CD4-positive, alpha-beta memory T cell (primary cell): ENCODE data around the gene RIBC2. TPM values are rescaled to one million over a fixed set of nuclear protein-coding genes. Genes with fewer than 3 reads are reported as not detected.

Experiments
- CTCF ChIA-PET: fragments of 350-600 bp; sonication (Branson Sonifier 250); formaldehyde crosslinking; loops from one replicate; lab custom pipeline; 2021; ENCODE audit warnings: inconsistent platforms; ENCODE audit not compliant: partially characterized antibody; lab: Charles Lee
- POLR2A ChIA-PET: fragments of 350-600 bp; sonication (Branson Sonifier 250); formaldehyde crosslinking; loops from one replicate; lab custom pipeline; 2021; ENCODE audit not compliant: partially characterized antibody; lab: Charles Lee
- DNase-seq, 5 donors: peaks; one replicate each; pipeline versions ENCODE4 v3.0.0 to v3.0.0-alpha.2; 2020 to 2022; ENCODE audit warnings: mixed read lengths in 1 of 5
- H3K27ac ChIP-seq: one replicate; pipeline ENCODE4 v1.7.0; 2013; ENCODE audit warnings: low read depth, low read length
- H3K27me3 ChIP-seq: 2 replicates; pipeline ENCODE4 v1.7.0; 2013; ENCODE audit warnings: mild to moderate bottlenecking, low read length, moderate library complexity; ENCODE audit not compliant: insufficient read depth
- H3K36me3 ChIP-seq: 2 replicates; pipeline ENCODE4 v1.7.0; 2013; ENCODE audit warnings: mild to moderate bottlenecking, low read length, moderate library complexity; ENCODE audit not compliant: insufficient read depth
- H3K4me1 ChIP-seq: 2 replicates; pipeline ENCODE4 v1.7.0; 2013; ENCODE audit warnings: mild to moderate bottlenecking, low read length, moderate library complexity; ENCODE audit not compliant: insufficient read depth
- H3K4me3 ChIP-seq, 2 donors: one replicate each; pipeline ENCODE4 v1.7.0; 2013; ENCODE audit warnings: low read length in 2 of 2, mild to moderate bottlenecking in 1 of 2
- H3K9me3 ChIP-seq, 2 donors: one replicate each; pipeline ENCODE4 v1.7.0; 2013; ENCODE audit warnings: low read length in 2 of 2, control low read depth in 1 of 2; ENCODE audit not compliant: control insufficient read depth in 1 of 2
- H3K27ac Mint-ChIP-seq, 7 donors: one replicate each; pipeline ENCODE4 v1.8.0; 2020 to 2021; ENCODE audit warnings: mixed read lengths in 7 of 7, mild to moderate bottlenecking in 6 of 7, inconsistent platforms in 3 of 7, moderate library complexity in 3 of 7
- H3K27me3 Mint-ChIP-seq, 2 donors: one replicate each; pipeline ENCODE4 v1.8.0; 2020 to 2021; ENCODE audit warnings: mixed read lengths in 2 of 2
- H3K36me3 Mint-ChIP-seq, 2 donors: one replicate each; pipeline ENCODE4 v1.8.0; 2020 to 2021; ENCODE audit warnings: mixed read lengths in 2 of 2, inconsistent platforms in 1 of 2, mild to moderate bottlenecking in 1 of 2
- H3K4me1 Mint-ChIP-seq, 4 donors: one replicate each; pipeline ENCODE4 v1.8.0; 2020 to 2021; ENCODE audit warnings: mixed read lengths in 4 of 4, mild to moderate bottlenecking in 1 of 4
- H3K4me3 Mint-ChIP-seq, 8 donors: one replicate each; pipeline ENCODE4 v1.8.0; 2020 to 2021; ENCODE audit warnings: mixed read lengths in 8 of 8, mild to moderate bottlenecking in 7 of 8, moderate library complexity in 6 of 8, inconsistent platforms in 3 of 8
- H3K9me3 Mint-ChIP-seq, 8 donors: one replicate each; pipeline ENCODE4 v1.8.0; 2020 to 2021; ENCODE audit warnings: mixed read lengths in 8 of 8, mild to moderate bottlenecking in 5 of 8, inconsistent platforms in 3 of 8, moderate library complexity in 1 of 8
- intact Hi-C: fragments of 100-400 bp; cut with micrococcal nuclease; formaldehyde crosslinking; loops from one replicate; pipeline ENCODE4 v1.15.1; 2023
- polyA plus RNA-seq, 2 donors: library from polyadenylated mRNA; unstranded; fragments of 300-500 nt; fragmentation: Illumina TruSeq; gene quantifications; one replicate each; pipeline ENCODE4 v1.2.3, GENCODE V29; 2021
- total RNA-seq, 2 experiments: library from RNA; stranded (reverse); gene quantifications; one replicate each; pipeline ENCODE4 v1.2.3, GENCODE V29; 2021

RIBC2 gene
- total and polyA plus RNA-seq, 4 experiments from 2014 or later = 0.13 TPM; not detected in 3

GRCh38 chr22:45424241-45424731 lies 10.8 kb downstream of the RIBC2 start:
- CTCF ChIA-PET = no interaction called here
- DNase-seq = no peak
- H3K27ac Mint-ChIP-seq = no peak overlapping the region
- Histone ChIP-seq H3K36me3 (no peaks in the 10 kb centered on the region), H3K4me3 (no peak overlapping the region), H3K27ac (no peak overlapping the region), H3K4me1 (no peaks in the 10 kb centered on the region), H3K9me3 (no peaks in the 10 kb centered on the region), H3K27me3 (no peaks in the 10 kb centered on the region)
- H3K9me3 Mint-ChIP-seq = peaks cover 0 to 7% (median 0%) of the 10 kb centered on the region in 8 donors
- no peaks in the 10 kb centered on the region for H3K27me3 Mint-ChIP-seq
- H3K4me3 Mint-ChIP-seq = no peak overlapping the region
- intact Hi-C loops = no loop called here
- no peaks in the 10 kb centered on the region for H3K4me1 Mint-ChIP-seq
- POLR2A ChIA-PET = no interaction called here
- H3K36me3 Mint-ChIP-seq = no peaks in the 10 kb centered on the region

- Histone ChIP-seq H3K36me3 (no peaks in the 10 kb centered on the region), H3K4me1 (no peaks in the 10 kb centered on the region), H3K27ac (no peak overlapping the region), H3K9me3 (no peaks in the 10 kb centered on the region), H3K4me3 (no peak overlapping the region), H3K27me3 (no peaks in the 10 kb centered on the region)
- ChIA-PET POLR2A (no interaction called here), CTCF (interaction anchor here (1.1 kb wide), 1 partner anchor 12 kb away, joined by 3 read pairs; no protein-coding TSS in a partner anchor)
- Mint-ChIP-seq H3K27ac (no peak overlapping the region), H3K27me3 (no peaks in the 10 kb centered on the region), H3K9me3 (peaks cover 0 to 7% (median 0%) of the 10 kb centered on the region in 8 donors), H3K36me3 (no peaks in the 10 kb centered on the region), H3K4me3 (no peak overlapping the region), H3K4me1 (no peaks in the 10 kb centered on the region)
- intact Hi-C loops = no loop called here
- no peak for DNase-seq
Observed at GRCh38 chr22:45425101-45425500, 11.6 kb downstream of the RIBC2 start.

GRCh38 chr22:45425531-45426265 lies 12.2 kb downstream of the RIBC2 start:
- no peak overlapping the region for H3K4me3 Mint-ChIP-seq
- DNase-seq = no peak
- Histone ChIP-seq H3K36me3 (no peaks in the 10 kb centered on the region), H3K4me1 (no peaks in the 10 kb centered on the region), H3K27ac (no peak overlapping the region), H3K9me3 (no peaks in the 10 kb centered on the region), H3K27me3 (no peaks in the 10 kb centered on the region), H3K4me3 (no peak overlapping the region)
- no peaks in the 10 kb centered on the region for H3K27me3 Mint-ChIP-seq
- CTCF ChIA-PET = interaction anchor here (1.1 kb wide), 1 partner anchor 12 kb away, joined by 3 read pairs; no protein-coding TSS in a partner anchor
- POLR2A ChIA-PET = no interaction called here
- H3K27ac Mint-ChIP-seq = peak overlapping the region in 1 of 7 donors; percentile 20
- H3K4me1 Mint-ChIP-seq = no peaks in the 10 kb centered on the region
- no peaks in the 10 kb centered on the region for H3K36me3 Mint-ChIP-seq
- H3K9me3 Mint-ChIP-seq = peaks cover 0 to 7% (median 0%) of the 10 kb centered on the region in 8 donors
- intact Hi-C loops = no loop called here

- Histone ChIP-seq H3K4me1 (no peaks in the 10 kb centered on the region), H3K36me3 (no peaks in the 10 kb centered on the region), H3K27me3 (no peaks in the 10 kb centered on the region), H3K4me3 (no peak overlapping the region), H3K27ac (no peak overlapping the region), H3K9me3 (no peaks in the 10 kb centered on the region)
- Mint-ChIP-seq H3K36me3 (no peaks in the 10 kb centered on the region), H3K9me3 (peaks cover 0 to 7% (median 0%) of the 10 kb centered on the region in 8 donors), H3K4me1 (no peaks in the 10 kb centered on the region), H3K27ac (no peak overlapping the region), H3K27me3 (no peaks in the 10 kb centered on the region), H3K4me3 (no peak overlapping the region)
- no peak for DNase-seq
- CTCF ChIA-PET = no interaction called here
- intact Hi-C loops = no loop called here
- POLR2A ChIA-PET = no interaction called here
Observed at GRCh38 chr22:45426387-45426786, 12.9 kb downstream of the RIBC2 start.

- POLR2A ChIA-PET = no interaction called here
- Histone ChIP-seq H3K27me3 (no peaks in the 10 kb centered on the region), H3K9me3 (no peaks in the 10 kb centered on the region), H3K27ac (no peak overlapping the region), H3K4me1 (no peaks in the 10 kb centered on the region), H3K4me3 (no peak overlapping the region), H3K36me3 (no peaks in the 10 kb centered on the region)
- peaks cover 0 to 7% (median 0%) of the 10 kb centered on the region in 8 donors for H3K9me3 Mint-ChIP-seq
- H3K36me3 Mint-ChIP-seq = no peaks in the 10 kb centered on the region
- CTCF ChIA-PET = no interaction called here
- no peak overlapping the region for H3K4me3 Mint-ChIP-seq
- H3K4me1 Mint-ChIP-seq = no peaks in the 10 kb centered on the region
- DNase-seq = no peak
- no peaks in the 10 kb centered on the region for H3K27me3 Mint-ChIP-seq
- intact Hi-C loops = no loop called here
- H3K27ac Mint-ChIP-seq = no peak overlapping the region
Observed at GRCh38 chr22:45427114-45427513, 13.6 kb downstream of the RIBC2 start.

- Histone ChIP-seq H3K9me3 (no peaks in the 10 kb centered on the region), H3K27me3 (no peaks in the 10 kb centered on the region), H3K36me3 (no peaks in the 10 kb centered on the region), H3K4me3 (no peak overlapping the region), H3K27ac (no peak overlapping the region), H3K4me1 (no peaks in the 10 kb centered on the region)
- Mint-ChIP-seq H3K27me3 (no peaks in the 10 kb centered on the region), H3K4me3 (no peak overlapping the region), H3K9me3 (peaks cover 0 to 7% (median 0%) of the 10 kb centered on the region in 8 donors), H3K27ac (peak overlapping the region in 2 of 7 donors; percentile 50 to 74), H3K36me3 (no peaks in the 10 kb centered on the region), H3K4me1 (no peaks in the 10 kb centered on the region)
- intact Hi-C loops = no loop called here
- ChIA-PET POLR2A (no interaction called here), CTCF (no interaction called here)
- no peak for DNase-seq
Observed at GRCh38 chr22:45428391-45429385, 15.2 kb downstream of the RIBC2 start.

GRCh38 chr22:45429424-45429823 lies 15.9 kb downstream of the RIBC2 start:
- Histone ChIP-seq H3K4me3 (no peak overlapping the region), H3K4me1 (no peaks in the 10 kb centered on the region), H3K9me3 (no peaks in the 10 kb centered on the region), H3K27ac (no peak overlapping the region), H3K36me3 (no peaks in the 10 kb centered on the region), H3K27me3 (no peaks in the 10 kb centered on the region)
- no peak overlapping the region for H3K4me3 Mint-ChIP-seq
- intact Hi-C loops = no loop called here
- H3K27ac Mint-ChIP-seq = peak overlapping the region in 1 of 7 donors; percentile 74
- ChIA-PET POLR2A (no interaction called here), CTCF (interaction anchor here (1.3 kb wide), 1 partner anchor 10 kb away, joined by 3 read pairs; no protein-coding TSS in a partner anchor)
- no peak for DNase-seq
- no peaks in the 10 kb centered on the region for H3K36me3 Mint-ChIP-seq
- no peaks in the 10 kb centered on the region for H3K27me3 Mint-ChIP-seq
- H3K4me1 Mint-ChIP-seq = no peaks in the 10 kb centered on the region
- H3K9me3 Mint-ChIP-seq = peaks cover 0 to 7% (median 0%) of the 10 kb centered on the region in 8 donors
